GM21528 (cell line): Measurements from ENCODE around the gene SRPK3.

Experiments used
- ATAC-seq: cut with Tn5 transposase; IDR thresholded peaks from one replicate; pipeline ENCODE4 v1.9.1; 2021; ENCODE audit warnings: mild to moderate bottlenecking, moderate library complexity; ENCODE audit not compliant: unreplicated experiment, low FRiP score

The SRPK3 gene

GRCh38 chrX:153828308-153828707, 47.5 kb downstream of the SRPK3 start:
- no peak for ATAC-seq

DNA sequence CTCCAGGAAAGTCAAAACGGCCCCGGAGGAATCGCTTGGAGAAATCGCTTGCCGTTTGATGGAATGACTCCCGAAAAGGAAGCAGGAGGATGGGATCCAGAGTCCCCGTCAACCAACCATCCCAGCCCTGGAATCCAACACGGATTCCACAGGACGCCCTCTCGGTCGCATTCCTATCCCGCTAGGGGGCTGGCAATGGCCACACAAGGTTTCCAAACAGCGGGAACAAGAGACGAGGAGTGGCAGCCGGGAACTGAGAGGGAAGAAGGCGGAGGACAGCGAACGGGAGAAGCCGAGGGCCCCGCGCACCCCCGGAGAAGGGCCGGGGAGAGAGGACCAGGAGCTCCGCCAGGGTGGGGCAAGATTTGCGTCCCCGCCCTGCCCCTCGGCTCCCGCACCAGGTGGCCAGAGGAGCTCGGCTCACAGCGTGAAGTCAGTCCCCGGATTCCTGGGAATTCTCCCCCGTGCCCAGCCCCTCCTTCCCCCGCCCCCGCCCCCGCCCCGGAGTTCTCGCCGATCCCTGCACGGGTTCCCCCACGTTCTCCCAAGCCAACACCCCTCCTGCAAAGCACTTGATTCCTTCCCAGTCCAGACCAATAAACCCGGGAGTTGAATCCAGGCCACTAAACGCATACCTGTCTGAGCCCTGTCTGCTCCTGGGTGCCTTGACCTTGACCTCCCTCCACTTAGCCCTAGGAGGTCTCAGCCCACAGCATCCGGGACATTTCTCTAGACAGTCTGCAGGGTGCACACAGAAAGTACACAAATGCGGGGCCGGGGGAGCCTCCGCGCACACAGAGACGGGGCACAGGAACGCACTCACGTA, 48.1 kb downstream of the SRPK3 start:
- no peak for ATAC-seq

GRCh38 chrX:153829549-153829798, 48.6 kb downstream of the SRPK3 start:
- ATAC-seq = no peak

- no peak for ATAC-seq
Measured at GRCh38 chrX:153829799-153830639, 49.2 kb downstream of the SRPK3 start, which contains the start of gene PDZD4. Gene PDZD4, minus strand, starts transcription at chrX:153830544. Its CDS starts 246 bp downstream, at chrX:153830298.

GRCh38 chrX:153830640-153831428, 50.0 kb downstream of the SRPK3 start:
- no peak for ATAC-seq

DNA sequence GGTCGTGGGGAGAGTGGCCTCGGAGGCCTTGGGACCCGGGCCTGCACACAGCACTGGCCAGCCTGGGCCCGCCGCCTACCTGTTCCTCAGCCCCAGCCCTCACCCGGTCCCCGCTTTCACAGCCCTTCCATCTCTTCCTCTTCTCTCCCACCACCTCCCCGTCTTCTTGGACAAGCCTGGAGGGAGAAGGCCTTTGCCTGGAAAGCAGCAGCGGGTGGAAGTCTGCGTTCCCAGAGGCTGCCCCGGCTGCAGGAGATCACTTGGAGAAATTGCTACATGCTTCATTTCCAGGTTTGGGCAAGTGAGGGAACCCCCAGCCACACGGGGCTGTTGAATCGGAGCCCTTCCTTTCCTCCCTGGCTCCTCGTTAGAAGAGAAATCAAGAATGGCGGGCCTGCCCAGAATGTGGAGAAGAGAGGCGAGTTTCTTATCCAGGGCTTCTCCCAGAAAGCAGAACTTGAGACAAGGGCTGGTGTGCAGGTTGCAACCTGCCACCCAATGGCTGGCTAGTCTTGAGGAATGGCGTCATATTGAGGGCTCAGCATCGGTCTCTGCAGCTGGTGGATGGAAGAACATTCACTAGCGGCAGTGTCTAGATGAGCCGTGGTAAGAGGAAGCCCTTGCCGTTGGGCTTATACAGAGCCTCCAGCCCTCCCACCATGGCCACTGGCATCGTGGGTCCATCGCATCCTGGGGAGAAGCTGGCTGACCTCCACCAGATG, 50.7 kb downstream of the SRPK3 start:
- ATAC-seq = no peak

- ATAC-seq = no peak
Measured at GRCh38 chrX:153832728-153833127, 51.9 kb downstream of the SRPK3 start.
